ENCODE measurements around the gene NT5DC2.

Gene NT5DC2

DNA sequence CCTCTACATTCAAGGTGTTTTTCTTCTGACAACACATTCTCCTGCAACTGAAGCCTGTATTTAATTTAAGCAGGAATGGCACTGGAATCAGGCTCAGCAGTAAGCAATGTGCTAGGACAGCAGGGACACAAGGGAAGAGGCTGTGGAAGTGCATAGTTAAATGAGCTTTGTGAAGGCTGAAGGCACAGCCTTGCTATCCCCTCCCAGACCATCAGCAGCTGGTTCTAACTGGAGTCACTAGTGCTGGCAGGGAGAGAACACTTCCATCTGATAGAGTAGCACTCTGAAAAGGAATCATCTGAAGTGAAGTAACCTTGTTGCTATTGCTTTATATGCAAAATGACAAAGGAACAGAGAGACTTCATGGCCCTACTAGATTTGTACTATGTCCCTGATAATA is 17.5 kb upstream of the NT5DC2 start:
- Mint-ChIP-seq H3K4me1 (ENCODE audit: low read depth) (peaks cover 5% of the 10 kb centered on the region), H3K4me3 (no peak overlapping the region), H3K36me3 (ENCODE audit: low read depth) (peaks cover 85% of the 10 kb centered on the region), H3K9me3 (no peaks in the 10 kb centered on the region), H3K27me3 (no peaks in the 10 kb centered on the region), H3K27ac (no peak overlapping the region)
- intact Hi-C loops (cut with micrococcal nuclease), result no loop called here

DNA sequence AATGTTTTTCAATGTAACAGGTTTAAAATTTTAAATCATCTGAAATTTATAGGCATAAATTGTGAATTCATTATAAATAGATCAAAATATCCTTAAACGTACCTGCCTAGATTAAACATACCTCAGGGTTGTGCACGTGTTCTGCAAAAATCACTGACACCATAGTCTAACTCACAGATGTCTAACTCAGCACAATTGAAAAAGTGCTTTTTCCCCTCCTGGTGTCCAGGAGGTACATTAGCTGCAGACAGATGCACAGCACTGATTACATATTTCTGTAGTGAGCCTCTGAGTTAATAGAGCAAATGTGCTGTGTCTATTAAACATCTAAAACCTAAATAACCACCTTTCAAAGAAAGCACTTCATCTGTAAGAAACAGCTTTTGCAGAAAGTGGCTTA is 13.5 kb upstream of the NT5DC2 start:
- H3K36me3 Mint-ChIP-seq (ENCODE audit: low read depth), result peaks cover 91% of the 10 kb centered on the region
- H3K27ac Mint-ChIP-seq, result no peak overlapping the region
- H3K27me3 Mint-ChIP-seq, result no peaks in the 10 kb centered on the region
- no peaks in the 10 kb centered on the region for H3K9me3 Mint-ChIP-seq
- intact Hi-C loops (cut with micrococcal nuclease), result no loop called here
- no peak overlapping the region for H3K4me3 Mint-ChIP-seq
- peaks cover 10% of the 10 kb centered on the region for H3K4me1 Mint-ChIP-seq (ENCODE audit: low read depth)

DNA sequence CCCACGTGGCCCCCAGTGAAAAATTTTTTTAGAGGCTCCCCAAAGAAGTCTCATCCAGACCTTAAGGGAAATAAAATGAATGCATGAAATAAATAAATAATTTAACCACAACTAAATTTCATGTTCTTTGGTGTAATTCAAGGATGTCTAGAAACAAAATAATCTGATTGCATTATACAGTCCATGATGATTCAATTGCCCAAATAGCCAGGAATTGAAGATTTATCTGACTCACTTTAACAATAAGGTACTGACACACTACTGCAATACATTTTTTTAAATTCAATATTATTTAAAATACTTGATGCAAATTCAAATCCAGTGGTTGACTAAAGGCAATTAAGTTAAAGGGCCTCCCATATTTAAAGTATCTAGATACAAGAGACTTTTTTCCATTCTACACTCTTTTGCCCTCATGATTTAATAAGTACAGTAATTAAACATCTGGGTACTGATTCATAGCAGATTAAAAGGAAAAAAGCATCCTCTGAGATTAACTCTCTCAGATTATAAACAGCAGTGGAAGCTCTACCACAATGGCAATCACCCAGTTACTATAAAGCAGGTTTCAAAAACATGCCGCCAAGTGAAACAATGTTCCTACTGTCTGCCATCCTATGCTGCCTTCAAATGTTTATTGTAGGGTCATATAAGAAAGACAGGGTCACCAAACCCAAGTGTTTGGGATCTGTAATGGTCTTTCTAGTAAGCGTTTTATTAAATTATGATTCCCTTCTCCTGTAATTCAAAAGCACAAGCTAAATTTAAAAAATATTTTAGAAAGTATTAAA is 12.6 kb upstream of the NT5DC2 start:
- H3K36me3 Mint-ChIP-seq (ENCODE audit: low read depth), result peaks cover 91% of the 10 kb centered on the region
- H3K27ac Mint-ChIP-seq, result no peak overlapping the region
- H3K4me1 Mint-ChIP-seq (ENCODE audit: low read depth), result peaks cover 7% of the 10 kb centered on the region
- H3K27me3 Mint-ChIP-seq, result no peaks in the 10 kb centered on the region
- no peaks in the 10 kb centered on the region for H3K9me3 Mint-ChIP-seq
- intact Hi-C loops (cut with micrococcal nuclease), result no loop called here
- no peak overlapping the region for H3K4me3 Mint-ChIP-seq

DNA sequence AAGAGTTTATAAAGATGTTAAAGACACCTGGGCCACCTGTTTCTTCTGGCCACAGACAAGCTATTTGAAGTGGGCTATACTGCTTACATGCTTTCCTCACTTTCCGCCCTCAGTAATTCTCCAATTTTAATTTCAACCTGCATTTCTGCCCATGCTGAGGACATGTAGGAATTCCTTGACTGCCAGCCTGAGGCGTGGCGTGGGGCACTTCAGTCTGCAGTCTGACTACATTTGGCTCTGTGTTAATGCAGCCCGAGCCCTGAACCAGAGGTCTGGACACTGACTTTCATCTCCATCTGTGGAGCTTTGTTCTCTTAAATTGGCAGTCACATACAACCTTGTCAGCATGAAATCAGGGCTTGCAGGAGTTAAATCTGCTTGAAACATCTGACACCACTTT is 11.3 kb upstream of the NT5DC2 start:
- H3K36me3 Mint-ChIP-seq (ENCODE audit: low read depth), result peaks cover 88% of the 10 kb centered on the region
- H3K9me3 Mint-ChIP-seq, result no peaks in the 10 kb centered on the region
- H3K4me1 Mint-ChIP-seq (ENCODE audit: low read depth), result peaks cover 15% of the 10 kb centered on the region
- H3K4me3 Mint-ChIP-seq, result no peak overlapping the region
- H3K27me3 Mint-ChIP-seq, result no peaks in the 10 kb centered on the region
- intact Hi-C loops (cut with micrococcal nuclease), result no loop called here
- H3K27ac Mint-ChIP-seq, result no peak overlapping the region

DNA sequence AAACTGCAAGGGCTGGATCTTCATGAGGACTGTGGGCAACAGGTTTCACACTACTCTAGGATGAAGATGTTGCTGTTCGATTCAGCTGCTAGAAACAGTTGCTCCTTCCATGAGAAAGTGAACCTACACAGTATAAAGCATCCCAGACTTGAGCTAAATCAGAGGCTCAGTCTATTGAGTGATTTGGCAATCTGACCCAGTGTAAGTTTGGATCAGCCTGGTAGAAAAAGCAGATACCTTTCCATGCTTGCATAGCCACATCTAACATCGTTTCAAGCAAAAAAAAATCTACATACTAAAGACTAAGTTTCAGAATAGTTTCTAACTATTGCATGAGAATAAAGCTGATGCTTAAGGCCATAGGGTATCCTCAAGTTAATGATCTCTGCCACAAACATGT is 7.4 kb upstream of the NT5DC2 start:
- no peaks in the 10 kb centered on the region for H3K9me3 Mint-ChIP-seq
- intact Hi-C loops (cut with micrococcal nuclease), result no loop called here
- H3K27ac Mint-ChIP-seq, result no peak overlapping the region
- H3K27me3 Mint-ChIP-seq, result no peaks in the 10 kb centered on the region
- no peak overlapping the region for H3K4me3 Mint-ChIP-seq
- H3K36me3 Mint-ChIP-seq (ENCODE audit: low read depth), result peaks cover 93% of the 10 kb centered on the region
- peaks cover 43% of the 10 kb centered on the region for H3K4me1 Mint-ChIP-seq (ENCODE audit: low read depth)

DNA sequence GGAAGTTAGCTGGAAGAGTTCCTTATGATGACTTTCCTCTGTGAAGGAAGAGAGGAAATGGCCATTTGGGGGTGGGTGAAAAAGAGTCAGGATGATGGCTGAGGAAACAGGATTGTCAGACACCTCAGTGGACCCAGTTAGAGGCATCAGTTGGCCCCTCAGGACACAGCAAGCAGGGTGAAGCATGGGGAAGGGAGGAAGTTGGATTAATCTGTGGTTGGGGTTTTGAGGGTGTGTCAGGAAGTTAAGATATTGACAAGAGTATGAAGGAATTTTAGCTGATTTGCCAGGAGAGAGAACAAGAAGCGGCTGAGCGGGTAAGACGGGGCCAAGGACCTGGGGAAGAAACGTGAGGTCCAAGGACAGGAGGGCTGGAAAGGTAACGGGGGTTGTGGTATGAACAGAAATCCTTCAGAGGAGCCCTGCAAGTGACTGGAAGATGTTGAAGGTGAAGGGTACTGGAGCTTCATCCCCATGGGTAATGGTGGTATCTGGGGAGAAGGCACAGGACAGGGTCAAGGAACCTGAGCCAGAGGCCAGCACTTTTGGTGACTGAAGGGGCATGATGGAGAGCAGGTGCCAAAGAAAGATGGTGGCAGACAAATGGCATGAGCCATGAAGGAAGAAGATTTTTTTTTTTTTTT is 5.5 kb upstream of the NT5DC2 start:
- Mint-ChIP-seq H3K36me3 (ENCODE audit: low read depth) (peaks cover 74% of the 10 kb centered on the region), H3K27ac (peak overlapping the region; percentile 19), H3K9me3 (no peaks in the 10 kb centered on the region), H3K4me3 (peak overlapping the region; percentile 80), H3K4me1 (ENCODE audit: low read depth) (peaks cover 54% of the 10 kb centered on the region), H3K27me3 (peaks cover 2% of the 10 kb centered on the region)
- intact Hi-C loops (cut with micrococcal nuclease), result loop anchor here (5.0 kb wide), 1 partner anchor 82 kb away; the partner anchor contains the start of gene NISCH

DNA sequence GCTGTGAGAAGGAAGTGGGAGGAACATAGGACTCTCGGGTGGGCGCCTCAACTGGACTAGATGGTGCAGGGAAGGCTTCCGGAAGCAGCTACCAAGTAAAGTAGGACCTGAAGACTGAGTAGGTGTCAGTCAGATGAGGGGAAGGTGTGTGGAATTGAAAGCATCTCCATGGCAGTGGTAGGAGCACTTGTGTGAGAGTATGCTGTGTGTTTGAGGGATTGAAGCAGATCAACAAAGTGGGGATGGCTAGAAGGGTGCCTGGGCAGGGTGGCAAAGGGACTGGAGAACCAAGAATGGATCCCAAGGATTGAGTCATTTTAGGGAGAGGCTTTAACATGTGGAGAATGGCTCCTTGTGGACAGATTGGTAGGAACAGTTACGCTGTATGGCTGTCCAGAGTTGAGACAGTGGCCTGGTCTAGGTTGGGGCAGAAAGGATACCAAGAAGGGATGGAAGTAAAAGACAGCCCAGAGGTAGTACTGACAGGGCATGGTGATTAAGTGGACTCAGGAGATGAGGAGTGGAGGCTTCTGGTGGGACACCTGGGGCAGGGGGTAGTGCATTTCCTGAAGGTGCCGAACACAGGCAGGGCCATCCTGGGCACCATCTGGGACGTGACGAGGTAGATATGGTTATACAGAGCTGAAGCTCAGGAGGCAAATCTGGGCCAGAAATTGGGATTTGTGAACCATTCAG is 4.2 kb upstream of the NT5DC2 start:
- Mint-ChIP-seq H3K4me1 (ENCODE audit: low read depth) (peaks cover 55% of the 10 kb centered on the region), H3K9me3 (no peaks in the 10 kb centered on the region), H3K36me3 (ENCODE audit: low read depth) (peaks cover 61% of the 10 kb centered on the region), H3K4me3 (peak overlapping the region; percentile 80), H3K27ac (peak overlapping the region; percentile 91), H3K27me3 (peaks cover 2% of the 10 kb centered on the region)
- intact Hi-C loops (cut with micrococcal nuclease), result loop anchor here (5.0 kb wide), 1 partner anchor 81 kb away; the partner anchor contains the start of gene NISCH

DNA sequence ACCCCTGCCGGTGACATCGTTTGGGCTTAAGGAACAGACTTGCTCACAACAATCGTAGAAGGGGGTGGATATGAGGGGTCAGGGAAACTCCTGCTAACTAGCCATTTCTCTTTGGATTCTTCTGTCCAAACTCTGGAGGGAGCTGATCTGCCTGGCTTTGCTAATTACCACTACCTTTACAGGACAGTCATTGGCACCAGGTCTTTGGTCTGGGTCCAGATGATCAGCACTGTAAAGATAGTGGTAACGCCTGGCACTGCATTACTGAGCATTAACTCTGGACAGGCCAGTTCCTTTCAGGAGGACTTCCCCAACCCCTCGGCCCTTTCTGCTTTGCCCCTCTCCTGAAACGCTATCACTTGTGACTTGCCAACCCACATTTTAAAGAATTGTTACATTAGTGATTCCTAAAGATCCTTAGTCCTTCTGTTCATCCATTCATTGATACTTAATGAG is 3.5 kb upstream of the NT5DC2 start:
- Mint-ChIP-seq H3K27me3 (peaks cover 2% of the 10 kb centered on the region), H3K4me3 (peak overlapping the region; percentile 80), H3K36me3 (ENCODE audit: low read depth) (peaks cover 54% of the 10 kb centered on the region), H3K4me1 (ENCODE audit: low read depth) (peaks cover 62% of the 10 kb centered on the region), H3K9me3 (no peaks in the 10 kb centered on the region), H3K27ac (peak overlapping the region; percentile 91)
- intact Hi-C loops (cut with micrococcal nuclease), result loop anchor here (5.0 kb wide), 1 partner anchor 80 kb away; the partner anchor contains the start of gene NISCH

DNA sequence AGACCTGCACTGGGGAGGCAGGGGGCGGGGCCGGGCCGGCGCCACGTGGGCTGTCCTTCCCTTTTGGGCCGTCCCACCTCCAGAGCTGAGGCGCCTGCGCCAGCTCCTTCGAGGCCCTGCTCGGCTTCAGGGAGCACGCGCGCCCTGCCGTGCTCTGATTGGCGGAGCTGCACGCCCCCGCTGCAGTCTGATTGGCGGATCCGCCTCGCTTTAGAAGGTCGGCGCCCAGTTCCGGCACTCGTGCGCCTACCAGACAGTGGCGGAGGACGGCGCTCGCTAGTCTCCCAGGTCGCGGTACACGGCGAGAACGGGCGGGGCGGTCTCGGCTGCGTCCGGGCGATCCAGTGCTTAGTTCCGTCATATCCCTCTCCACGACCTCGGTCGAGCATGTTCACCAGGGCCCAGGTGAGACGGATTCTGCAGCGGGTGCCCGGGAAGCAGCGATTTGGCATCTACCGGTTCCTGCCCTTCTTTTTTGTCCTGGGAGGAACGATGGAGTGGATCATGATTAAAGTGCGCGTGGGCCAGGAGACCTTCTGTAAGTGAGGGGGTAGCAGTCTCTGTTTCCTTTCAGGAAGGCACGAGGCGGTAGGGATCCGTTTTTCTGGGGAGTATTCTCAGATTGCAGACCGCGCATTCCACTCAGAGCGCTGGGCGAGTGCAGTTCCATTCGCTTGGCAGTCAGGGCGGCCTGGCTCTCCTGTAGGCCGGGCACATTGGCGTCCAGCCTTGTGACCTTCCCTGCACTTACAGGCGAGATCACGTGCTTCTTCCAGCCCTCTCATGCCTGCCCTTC is 2.9 kb upstream of the NT5DC2 start, which contains the start of gene UQCC5:
TSS of gene UQCC5 (plus strand) at position 237 of the 796 bp plus-strand sequence. CDS start at position 388, 151 bp downstream.
- Mint-ChIP-seq H3K4me3 (peak within 1 kb of the TSS; percentile 80), H3K27ac (peak within 1 kb of the TSS; percentile 91), H3K36me3 (ENCODE audit: low read depth) (peaks cover 48% of the 10 kb centered on the region), H3K27me3 (peaks cover 2% of the 10 kb centered on the region), H3K4me1 (ENCODE audit: low read depth) (peaks cover 67% of the 10 kb centered on the region), H3K9me3 (no peaks in the 10 kb centered on the region)
- intact Hi-C loops (cut with micrococcal nuclease), result loop anchor here (1.0 to 5.0 kb wide), 3 partner anchors 38 to 79 kb away; partner anchors contain the start of gene NISCH

DNA sequence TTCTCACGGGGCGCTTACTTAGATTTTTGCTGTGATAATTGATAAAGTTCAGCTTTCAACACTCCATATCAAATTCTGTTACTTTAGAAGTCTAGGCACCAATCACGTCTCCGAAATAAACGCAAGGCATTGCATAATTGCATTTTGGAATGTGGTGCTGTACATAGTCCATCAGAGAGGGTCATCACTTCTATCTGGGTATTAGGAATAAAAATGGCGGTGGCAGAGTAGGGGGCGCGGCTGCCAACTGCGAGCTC is 2.4 kb upstream of the NT5DC2 start:
- intact Hi-C loops (cut with micrococcal nuclease), result loop anchor here (1.0 to 5.0 kb wide), 3 partner anchors 38 to 79 kb away; partner anchors contain the start of gene NISCH
- Mint-ChIP-seq H3K27ac (peak overlapping the region; percentile 91), H3K4me1 (ENCODE audit: low read depth) (peaks cover 67% of the 10 kb centered on the region), H3K4me3 (peak overlapping the region; percentile 80), H3K27me3 (peaks cover 2% of the 10 kb centered on the region), H3K36me3 (ENCODE audit: low read depth) (peaks cover 43% of the 10 kb centered on the region), H3K9me3 (no peaks in the 10 kb centered on the region)

DNA sequence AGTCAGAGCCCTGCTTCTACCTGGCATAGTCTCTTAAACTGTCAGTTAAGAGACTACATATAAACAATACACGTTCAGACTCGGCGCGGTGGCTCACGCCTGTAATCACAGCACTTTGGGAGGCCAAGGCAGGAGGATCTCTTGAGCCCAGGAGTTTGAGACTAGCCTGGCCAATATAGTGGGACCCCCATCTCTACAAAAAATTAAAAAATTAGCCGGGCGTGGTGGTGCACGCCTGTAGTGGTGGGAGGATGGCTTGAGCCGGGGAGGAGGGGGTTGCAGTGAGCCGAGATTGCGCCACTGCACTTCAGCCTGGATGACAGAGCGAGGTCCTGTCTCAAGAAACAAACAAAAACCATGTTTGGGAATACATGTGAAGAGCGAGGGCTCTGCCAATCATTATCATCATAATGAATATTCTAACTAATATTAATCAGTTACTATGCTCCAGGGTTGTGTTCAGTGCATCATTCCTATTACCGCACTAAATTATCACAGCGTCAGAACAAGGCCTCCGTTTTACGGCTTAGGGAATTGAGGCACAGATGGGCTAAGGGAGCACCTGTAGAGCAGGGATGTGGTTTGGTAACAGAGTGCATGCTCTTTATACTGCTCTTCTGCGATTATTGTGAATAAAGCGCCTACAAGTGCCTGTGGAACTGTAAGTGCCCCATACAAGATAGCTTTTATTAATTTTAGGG is 1.9 kb upstream of the NT5DC2 start:
- Mint-ChIP-seq H3K27me3 (peaks cover 2% of the 10 kb centered on the region), H3K9me3 (no peaks in the 10 kb centered on the region), H3K4me1 (ENCODE audit: low read depth) (peaks cover 62% of the 10 kb centered on the region), H3K27ac (peak overlapping the region; percentile 91), H3K4me3 (no peak overlapping the region), H3K36me3 (ENCODE audit: low read depth) (peaks cover 38% of the 10 kb centered on the region)
- intact Hi-C loops (cut with micrococcal nuclease), result loop anchor here (1.0 to 5.0 kb wide), 3 partner anchors 37 to 78 kb away; partner anchors contain the start of gene NISCH

DNA sequence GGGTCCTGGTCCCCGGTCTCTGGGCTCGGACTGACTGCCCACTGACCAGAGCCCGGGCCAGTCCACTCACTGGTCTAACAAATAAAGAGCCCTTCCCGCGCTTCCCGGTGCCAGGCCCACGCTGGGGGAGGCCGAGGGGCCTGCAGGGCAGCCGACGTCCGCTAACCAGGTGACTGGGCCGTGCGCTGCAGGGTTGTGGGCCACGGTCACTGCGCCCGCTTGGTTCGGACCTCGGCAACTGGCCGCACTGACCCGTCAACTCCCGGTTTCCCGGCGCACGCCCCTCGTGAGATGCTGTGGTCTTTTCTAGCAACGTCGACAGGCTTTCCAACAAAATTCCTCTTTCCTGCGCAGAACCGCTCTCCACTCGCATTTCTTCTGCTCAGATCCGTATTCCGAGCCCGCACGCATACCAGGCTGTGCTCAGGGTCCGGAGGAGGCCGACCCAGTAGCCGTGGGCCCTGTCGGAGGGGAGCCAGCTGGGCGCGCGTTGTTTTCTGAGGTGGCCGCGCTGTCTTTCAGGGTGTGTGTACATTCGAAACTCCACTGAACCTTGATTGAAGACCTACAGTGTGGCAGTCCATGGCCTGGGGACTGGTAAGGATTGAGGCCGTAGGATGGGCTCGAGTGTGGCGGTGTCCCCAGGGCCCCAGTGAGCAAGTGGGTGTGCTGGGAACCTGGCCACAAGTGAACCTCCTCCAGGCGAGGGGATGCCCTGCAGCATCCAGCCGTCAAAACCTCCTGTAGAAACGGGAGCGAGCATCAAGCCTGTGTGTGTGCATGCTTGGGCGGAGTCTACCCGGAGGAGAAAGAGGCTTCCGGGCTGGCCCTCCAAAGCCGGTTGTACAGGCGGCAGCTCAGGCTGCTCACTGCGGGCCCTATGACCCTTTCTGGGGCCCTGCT is 875 bp upstream of the NT5DC2 start:
- H3K9me3 Mint-ChIP-seq, result no peaks in the 10 kb centered on the region
- peaks cover 60% of the 10 kb centered on the region for H3K4me1 Mint-ChIP-seq (ENCODE audit: low read depth)
- H3K27me3 Mint-ChIP-seq, result peaks cover 2% of the 10 kb centered on the region
- intact Hi-C loops (cut with micrococcal nuclease), result loop anchor here (5.0 kb wide), 1 partner anchor 77 kb away; the partner anchor contains the start of gene NISCH
- H3K27ac Mint-ChIP-seq, result peak overlapping the region; percentile 71
- peaks cover 31% of the 10 kb centered on the region for H3K36me3 Mint-ChIP-seq (ENCODE audit: low read depth)
- H3K4me3 Mint-ChIP-seq, result peak overlapping the region; percentile 74

All from dendritic cell treated with granulocyte-macrophage colony-stimulating factor and Interleukin-4, amounts not matched to agents 40 ng/mL and 50 ng/mL, for 4 days (primary cell).